Fibroblast of upper back skin (primary cell): ENCODE data around the gene MAGI3.
"Not testable (repeated sequence)": the region's sequence is repeated elsewhere in the genome, so short reads cannot be mapped to it uniquely, and the experiment has no call there.

Source experiments
- DNase-seq: peaks from one replicate; pipeline ENCODE4 v3.0.0-alpha.2; 2013

MAGI3 gene

DNA sequence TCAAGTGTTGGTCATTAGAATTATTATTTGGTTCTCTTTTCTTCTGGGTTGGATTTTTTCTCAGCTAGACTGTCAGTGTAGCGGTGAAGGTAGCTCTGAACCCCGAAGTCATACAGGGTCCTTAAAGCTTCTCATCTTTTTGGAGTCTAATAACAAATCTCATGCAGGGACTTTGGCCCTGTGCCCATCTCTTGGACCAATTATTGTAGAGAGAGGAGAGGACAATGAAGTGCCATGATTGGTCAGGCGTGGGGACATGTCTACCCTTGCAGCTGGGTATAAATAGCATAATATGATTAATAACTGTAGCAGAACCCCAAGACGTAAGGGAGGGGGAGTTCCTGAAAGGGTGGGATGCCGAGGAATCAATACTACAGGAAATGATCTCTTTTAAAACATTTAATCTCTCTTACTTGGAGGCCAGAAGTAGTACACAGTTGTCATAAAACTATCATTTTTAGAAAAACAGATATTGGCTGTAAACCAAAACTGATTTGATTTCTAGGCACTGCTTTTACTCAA is 8.8 kb downstream of the MAGI3 start:
- no peak for DNase-seq

DNA sequence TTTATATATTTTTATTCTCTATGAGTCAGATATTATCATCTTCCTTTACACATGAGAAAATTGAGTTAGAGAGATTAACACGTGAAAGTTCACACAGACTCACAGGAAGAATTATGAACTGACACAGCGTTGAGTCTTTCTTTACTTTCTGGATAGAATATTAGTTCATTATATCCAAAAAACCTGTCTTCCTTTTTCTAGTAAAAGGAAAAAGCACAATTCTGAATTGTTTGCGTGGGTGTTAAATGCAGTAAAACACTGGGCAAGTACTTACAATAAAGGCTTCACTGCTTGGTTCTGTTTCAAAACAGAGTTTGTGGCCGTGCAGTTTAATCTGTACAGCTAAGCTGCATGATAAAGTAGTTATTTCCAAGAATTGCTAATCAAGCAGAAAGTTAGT is 10.8 kb downstream of the MAGI3 start:
- no peak for DNase-seq

DNA sequence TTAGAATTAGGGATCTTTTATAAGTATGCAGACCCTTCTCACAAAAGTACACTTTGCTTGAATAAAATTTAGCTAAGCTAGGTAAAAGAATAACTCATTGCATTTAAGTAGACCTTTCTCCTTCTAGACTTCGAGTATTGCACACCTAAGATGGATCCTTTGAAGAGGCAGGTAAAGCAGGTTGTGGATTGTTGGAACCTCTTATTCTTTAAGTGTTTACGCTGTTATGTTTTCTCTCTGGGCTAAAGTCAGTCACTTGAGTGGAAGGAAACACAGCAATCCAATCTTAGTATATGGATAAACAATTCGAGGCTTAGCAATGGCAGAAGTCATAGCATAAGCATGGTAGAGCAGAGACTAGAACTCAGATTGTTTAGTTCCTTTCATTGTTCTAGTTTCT is 11.4 kb downstream of the MAGI3 start:
- no peak for DNase-seq

DNA sequence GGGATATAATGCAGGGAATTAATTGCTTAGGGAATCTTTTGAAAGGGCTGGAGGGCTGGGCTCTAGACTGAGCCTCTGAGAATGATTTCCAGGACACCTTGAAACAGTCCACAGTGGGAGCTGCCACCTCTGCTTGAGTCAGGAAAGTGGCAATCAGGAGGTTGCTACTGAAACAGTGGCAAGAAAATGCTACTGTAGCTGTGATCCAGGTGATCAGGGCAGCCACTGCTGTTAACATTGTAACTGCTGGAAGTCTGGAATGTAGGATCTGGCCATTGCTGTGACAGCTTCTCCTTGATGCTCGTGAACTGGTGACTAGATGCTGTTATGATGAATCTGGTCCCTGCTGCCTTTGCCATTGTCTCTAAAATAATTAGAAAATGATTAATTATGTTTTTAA is 12.8 kb downstream of the MAGI3 start:
- no peak for DNase-seq

DNA sequence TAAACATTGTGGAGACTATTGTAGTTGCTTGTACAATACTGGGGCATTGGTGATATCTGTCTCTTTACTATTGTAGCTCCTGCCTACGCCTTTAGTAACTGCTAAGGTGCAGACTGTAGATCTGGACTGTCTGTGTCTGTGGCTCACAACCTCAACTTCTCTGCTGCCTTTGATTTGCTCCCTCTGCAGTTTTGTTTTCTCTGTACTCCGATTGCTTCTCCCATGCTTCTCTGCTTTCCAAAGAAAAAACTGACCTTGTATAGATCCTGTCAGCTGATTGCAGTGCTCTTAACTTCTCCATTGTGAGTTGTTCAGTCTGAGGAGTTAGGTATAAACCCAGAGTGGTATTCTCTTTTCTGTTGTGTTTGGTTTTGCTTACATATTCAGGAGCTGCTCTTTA is 15.3 kb downstream of the MAGI3 start:
- no peak for DNase-seq

DNA sequence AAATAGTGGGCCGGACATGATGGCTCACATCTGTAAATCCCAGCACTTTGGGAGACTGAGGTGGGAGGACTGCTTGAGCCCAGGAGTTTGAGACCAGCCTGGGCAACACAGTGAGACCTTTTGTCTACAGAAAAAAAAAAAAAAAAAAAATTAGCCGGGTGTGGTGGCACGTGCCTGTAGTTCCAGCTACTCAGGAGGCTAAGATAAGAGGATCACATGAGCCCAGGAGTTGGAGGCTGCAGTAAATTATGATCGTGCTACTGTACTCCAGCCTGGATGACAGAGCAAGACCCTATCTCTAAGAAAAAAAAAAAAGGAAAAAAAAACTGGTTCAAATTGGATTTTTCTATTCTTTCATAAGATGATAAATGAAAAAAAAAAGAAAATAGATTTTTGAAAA is 15.8 kb downstream of the MAGI3 start:
- not testable (repeated sequence) for DNase-seq

DNA sequence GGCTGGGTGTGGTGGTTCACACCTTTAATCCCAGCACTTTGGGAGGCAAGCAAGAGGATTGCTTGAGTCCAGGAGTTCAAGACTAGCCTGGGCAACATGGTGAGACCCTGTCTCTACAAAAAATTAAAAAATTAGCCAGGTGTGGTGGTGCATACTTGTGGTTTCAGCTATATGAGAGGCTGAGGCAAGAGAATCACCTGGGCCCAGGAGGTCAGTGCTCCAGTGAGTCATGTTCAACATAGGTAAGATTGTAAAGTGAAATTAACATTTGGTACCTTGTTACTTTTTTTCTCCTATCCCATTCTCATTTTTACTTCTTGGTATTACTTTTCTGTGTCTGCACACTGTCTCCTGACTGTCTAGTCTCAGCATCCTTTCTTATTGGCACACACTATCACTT is 19.0 kb downstream of the MAGI3 start:
- DNase-seq, result no peak

DNA sequence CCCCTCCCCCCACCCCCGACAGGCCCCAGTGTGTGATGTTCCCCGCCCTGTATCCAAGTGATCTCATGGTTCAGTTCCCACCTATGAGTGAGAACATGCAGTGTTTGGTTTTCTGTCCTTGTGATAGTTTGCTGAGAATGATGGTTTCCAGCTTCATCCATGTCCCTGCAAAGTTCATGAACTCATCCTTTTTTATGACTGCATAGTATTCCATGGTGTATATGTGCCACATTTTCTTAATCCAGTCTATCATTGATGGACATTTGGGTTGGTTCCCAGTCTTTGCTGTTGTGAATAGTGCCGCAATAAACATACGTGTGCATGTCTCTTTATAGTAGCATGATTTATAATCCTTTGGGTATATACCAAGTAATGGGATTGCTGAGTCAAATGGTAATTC is 21.7 kb downstream of the MAGI3 start:
- DNase-seq, result not testable (repeated sequence)

DNA sequence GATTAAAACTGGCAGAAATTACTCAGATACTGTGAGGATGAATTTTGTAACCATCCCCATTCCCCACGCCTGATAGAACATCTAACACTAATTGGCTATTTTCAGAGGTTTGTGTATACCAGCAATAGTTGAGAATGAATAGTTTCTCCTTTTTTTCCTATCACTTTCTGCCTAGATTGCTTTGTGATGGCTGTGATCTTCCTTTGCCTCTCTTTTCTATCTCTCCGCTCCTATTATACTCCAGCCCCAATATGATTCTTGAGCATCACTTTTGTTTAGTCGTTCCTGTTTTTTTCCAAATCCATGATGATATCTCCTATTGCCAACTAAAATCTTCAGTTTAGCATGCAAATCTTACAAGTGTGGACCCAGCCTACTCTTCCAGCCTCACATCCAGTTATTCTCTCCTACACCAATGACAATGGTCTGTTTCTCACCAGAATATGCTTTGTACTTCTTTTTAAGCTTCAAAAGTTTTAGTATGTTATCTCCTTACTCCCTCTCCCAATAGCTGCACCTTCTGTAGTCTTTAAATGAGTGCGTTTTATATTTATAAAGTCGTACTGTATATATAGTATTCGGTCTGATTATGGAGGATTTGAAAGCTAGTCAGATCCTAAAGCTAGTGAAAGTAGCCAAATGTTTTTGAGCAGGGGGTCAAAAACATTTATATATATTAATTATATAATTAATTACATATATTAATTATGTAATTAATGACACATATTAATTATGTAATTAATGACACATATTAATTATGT is 25.2 kb downstream of the MAGI3 start:
- no peak for DNase-seq

DNA sequence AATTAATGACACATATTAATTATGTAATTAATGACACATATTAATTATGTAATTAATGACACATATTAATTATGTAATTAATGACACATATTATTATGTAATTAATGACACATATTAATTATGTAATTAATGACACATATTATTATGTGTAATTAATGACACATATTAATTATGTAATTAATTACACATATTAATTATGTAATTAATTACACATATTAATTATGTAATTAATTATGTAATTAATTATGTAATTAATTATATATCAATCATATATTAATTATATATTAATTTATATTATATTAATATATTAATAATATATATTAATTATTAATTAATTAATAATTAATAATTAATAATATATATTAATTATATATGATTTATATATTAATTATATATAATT is 25.8 kb downstream of the MAGI3 start:
- not testable (repeated sequence) for DNase-seq

DNA sequence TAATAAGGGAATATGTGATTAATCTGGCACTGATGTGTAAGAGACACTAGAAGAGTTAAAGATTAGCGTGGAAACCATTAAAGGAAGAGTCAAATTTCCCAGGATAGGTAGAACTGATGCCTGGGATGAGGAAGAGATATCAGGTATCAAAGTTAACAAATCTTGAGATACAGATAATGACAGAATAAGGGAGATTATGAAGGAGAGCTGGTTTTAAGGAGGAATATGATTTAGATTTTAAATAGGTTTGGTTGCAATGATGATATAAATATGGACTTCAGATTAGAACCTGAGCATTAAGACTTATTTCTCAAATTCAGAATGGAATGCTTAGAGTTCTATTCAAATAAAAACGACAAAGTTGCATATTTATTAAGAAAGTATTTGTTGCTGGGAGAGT is 26.2 kb downstream of the MAGI3 start:
- DNase-seq, result no peak

DNA sequence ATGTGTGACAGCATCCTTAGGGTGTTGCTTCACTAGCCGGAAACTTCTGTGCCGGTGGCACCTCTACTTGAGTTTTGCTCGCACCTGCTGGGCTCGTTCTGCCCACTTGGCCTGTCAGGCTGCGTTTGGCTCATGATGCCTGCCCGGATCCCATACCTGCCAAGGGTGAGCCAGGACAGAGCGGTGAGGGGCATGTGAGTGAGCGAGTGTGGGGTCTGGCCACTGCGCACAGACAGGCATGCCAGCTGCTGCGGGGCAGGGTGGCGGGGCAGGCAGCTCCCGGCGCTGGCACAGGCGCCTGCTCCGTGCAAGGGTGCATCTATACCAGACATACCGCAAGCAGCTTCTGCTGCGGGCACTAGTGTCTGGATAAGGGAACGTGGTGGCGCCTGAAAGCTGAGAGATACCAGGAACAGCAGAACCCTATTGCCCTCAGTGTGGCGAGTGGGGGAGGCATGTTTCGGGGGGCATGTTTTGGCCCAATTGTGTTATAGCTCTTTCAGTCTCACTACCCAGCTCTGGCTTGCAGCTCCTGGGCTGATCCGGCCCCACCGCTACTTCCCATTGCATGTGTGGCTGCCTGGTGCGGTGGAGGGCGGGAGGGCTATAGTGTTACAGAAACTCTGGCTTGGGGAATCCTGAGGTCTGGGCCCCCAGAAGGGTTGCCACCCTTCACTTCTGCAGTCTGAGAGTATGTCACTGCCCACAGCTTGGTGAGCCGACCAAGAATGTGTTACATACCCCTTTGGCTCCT is 32.2 kb downstream of the MAGI3 start:
- no peak for DNase-seq

DNA sequence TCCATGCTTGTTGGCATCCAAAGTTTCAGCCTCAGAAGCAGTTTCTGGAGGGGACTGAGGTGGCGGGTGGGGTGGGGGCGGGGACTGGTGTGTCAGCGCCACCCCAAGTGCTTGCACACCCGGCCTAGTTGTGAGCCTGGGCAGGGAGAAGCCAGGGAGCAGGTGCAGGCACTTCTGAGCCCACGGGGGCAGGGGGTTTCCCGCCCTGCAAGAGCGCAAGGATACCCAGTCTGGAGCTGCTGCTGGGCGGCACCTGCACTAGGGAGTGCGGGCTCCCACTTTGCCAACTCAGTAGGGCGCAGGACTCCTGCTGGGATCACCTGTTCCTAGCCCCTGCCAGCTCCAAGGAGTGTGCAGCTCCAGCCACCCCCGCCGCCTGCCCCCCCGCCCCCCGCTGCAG is 33.5 kb downstream of the MAGI3 start:
- no peak for DNase-seq

DNA sequence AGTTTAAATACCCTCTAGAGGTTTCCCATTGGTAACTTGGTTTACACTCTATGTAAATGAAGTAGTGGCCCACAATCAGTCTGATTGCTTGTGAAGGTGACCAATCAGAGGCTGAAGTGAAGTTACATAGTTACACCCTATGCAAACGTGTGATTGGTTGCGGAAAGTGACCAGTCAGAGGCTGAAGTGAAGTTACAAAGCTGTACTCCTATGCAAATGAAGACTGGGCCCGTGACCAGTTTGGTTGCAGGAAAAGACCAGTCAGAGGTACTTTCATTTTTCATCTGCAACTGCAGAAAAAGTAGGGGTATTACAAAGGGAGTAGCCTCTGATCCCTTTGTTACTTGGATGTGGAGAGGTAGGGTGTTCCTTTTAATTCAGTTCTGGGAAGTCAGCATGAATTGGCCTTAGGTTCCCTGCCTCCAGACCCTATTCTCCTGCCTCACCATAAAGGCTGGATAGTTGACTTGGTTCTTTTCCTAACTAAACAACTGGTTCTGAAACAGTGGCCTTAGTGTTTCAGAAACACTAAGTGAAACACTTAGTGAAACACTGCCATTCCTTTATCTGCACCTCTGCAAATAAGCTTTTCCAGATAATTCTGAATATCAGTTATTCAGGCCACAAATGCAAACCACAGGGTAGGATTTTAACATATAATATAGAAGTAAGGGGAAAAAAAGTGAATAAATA is 39.3 kb downstream of the MAGI3 start:
- no peak for DNase-seq

DNA sequence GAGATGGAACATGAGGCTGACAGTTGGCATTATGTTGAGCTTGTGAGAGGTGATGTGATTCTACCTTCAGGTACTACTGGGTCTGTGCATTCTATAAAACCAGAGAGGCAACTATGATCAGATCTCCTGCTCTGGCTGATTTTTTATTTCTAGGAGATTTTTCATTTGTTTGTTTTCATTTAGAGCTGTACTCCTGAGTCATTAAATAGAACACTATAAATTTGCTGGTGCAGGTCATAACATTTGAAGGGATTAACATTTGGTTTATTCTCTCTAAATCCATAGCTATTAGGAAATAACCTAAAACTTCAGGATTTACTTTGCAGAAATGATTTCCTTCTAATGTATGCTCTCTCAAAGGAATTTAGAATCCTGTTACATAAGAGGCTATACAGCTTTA is 42.9 kb downstream of the MAGI3 start:
- no peak for DNase-seq

DNA sequence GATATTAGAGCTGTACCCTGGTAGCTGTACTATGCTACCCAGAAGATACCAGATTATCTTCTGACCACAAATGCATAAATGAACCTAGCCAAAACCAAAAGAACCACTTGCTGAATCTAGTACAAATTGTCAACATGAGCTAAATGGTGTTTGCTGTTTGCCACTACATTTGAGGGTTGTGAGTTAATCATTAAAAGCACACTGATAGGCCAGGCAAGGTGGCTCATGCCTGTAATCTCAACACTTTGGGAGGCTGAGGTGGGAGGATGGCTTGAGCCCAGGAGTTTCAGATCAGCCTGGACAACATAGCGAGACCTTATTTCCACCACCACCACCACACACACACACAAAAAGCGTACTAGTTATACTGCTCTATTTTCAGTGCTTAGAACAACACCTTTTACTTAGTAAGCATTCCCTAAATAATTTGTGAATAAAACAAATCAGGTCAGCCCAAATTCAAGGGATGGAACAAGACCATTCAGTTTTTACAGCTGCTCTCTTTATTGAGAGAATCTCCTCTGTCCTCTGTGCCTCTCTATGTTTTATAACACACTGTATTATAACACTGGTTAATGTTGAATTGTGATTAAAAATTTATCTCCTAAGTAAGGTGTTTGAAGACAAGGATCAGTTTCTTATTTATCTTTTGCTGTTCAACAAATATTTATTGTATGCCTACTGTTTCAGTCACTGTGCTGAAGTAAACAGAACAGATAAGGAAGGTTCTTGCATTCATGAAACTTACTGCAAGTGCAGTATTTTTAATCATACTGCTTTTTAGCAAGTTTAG is 44.0 kb downstream of the MAGI3 start:
- no peak for DNase-seq

DNA sequence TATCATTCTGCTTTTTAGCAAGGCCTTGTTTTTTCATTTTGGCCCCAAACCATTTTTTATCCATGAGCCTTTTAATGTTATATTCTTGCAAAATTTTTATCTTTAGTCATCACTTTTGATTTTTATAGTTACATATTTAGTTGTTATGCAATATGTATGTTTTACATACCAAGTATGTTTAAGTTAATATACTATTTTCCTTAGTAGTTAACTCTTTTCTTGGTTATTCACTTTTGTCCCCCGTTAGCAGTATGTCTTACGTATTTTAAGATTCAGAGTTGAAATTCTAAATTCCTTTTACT is 44.5 kb downstream of the MAGI3 start:
- DNase-seq, result no peak

DNA sequence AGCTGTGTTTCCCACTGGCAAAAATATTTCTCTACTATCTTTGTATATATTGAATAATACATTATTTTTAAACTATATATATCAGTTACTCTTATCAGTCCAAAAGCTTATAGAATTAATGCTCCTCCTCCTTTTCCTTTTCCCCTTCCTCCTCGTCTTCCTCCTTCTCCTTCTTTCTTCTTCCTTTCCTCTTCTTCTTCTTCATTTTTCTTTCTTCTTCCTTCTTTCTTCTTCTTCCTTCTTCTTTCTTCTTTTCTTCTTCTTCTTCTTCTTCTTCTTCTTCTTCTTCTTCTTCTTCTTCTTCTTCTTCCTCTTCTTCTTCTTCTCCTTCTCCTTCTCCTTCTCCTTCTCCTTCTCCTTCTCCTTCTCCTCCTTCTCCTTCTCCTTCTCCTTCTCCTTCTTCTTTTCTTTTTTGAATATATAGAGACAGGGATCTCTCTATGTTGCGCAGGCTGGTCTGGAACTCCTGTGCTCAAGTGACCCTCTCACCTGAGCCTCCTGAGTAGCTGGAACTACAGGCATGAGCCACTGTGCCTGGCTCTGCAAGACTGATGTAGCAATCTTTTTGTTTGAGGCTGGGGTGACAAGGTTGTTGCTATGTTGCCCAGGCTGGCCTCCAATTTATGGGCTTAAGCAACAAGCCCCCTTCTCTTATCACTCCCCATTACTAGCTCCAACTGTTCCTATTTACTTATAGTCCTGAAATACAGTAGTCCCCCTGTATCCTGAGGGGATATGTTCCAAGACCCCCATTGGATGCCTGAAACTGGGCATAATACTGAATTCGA is 47.4 kb downstream of the MAGI3 start:
- no peak for DNase-seq

DNA sequence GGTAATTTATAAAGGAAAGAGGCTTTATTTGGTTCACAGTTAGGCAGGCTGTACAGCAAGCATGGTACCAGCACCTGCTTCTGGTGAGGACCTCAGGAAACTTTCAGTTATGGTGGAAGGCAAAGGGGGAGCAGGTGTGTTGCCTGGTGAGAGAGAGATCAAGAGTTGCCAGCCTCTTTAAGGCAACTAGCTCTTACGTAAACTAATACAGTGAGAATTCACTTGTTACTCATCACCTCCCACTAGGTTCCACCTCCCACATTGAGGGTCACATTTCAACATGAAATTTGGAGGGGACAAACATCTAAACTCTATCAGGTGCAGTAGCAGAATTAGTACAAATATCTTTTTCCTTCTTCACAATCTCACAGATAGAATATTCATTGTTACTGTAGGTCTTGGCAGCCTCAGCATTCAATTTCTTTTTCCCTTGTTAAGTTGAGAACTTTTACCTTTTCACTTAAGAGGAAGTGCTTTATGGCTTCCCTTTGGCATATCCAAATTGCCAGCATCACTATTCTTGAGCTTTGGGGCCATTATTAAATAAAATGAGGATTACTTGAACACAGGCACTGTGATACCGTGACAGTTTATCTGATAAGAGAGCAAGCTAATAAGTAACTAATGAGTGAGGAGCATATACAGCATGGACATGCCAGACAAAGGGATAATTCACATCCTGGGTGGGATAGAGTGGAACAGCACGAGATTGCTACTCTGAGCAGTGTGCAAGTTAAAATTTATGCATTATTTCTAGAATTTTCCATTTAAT is 48.4 kb downstream of the MAGI3 start:
- no peak for DNase-seq

DNA sequence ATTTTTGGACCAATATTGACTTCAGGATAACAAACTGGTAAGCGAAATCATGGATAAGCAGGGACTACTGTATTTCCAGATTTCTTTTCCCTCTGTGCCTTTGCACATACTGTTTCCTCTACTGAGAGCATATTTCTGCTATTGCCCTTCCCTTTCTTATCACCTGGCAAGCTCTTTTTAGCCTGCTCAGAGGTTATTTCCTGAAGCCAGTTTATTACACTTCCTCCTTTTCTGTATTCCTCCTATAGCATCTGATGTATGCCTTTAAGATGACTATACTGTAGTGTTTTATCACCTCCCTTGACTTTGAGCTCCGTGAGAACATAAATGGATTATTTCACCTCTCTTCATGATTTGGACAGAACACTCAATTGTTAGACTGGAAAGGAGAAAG is 49.0 kb downstream of the MAGI3 start:
- no peak for DNase-seq

DNA sequence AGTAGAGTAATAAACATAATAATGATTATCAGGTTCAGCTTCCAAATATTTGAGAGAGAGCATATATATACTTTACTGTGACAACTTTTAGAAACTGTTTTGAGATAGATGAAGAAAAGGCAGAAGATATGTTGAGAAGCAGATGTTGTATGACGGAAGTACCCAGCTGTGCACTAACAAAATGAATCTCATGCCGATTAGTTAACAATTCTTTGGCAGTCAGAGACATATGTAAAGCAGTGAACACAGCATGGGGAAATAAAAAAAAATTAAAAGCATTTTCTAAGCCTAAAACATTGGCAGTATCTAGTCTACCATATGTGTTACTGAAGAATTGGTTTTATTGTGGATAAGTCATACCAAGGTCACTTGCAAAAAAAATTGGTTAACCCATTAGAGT is 51.8 kb downstream of the MAGI3 start:
- DNase-seq, result no peak

DNA sequence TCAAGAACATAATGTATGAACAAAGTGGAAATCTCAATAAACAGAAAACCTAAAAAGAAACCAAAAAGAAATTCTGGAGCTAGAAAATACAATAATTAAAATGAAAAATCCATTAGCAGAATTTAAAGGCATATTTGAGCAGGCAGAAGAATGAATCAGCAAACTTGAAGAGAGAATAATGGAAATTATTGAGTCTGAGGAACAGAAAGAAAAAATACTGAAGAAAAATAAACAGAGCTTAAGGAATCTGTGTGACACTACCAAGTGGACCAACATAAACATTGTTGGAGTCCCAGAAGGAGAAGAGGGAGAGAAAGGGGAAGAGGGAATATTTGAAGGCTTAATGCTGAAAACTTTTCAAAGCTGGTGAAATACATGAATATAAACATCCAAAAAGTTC is 54.5 kb downstream of the MAGI3 start:
- no peak for DNase-seq
